Measurements from ENCODE around the gene ATP11C. TPM values are rescaled to one million over a fixed set of nuclear protein-coding genes. Genes with fewer than 3 reads are reported as not detected.

The ATP11C gene
- total and polyA plus RNA-seq, 9 of the 15 experiments (the other 6 are each of a cell fraction or from before 2014, with no cell fraction given), result 18.2 to 42.2 (median 29.4) TPM

DNA sequence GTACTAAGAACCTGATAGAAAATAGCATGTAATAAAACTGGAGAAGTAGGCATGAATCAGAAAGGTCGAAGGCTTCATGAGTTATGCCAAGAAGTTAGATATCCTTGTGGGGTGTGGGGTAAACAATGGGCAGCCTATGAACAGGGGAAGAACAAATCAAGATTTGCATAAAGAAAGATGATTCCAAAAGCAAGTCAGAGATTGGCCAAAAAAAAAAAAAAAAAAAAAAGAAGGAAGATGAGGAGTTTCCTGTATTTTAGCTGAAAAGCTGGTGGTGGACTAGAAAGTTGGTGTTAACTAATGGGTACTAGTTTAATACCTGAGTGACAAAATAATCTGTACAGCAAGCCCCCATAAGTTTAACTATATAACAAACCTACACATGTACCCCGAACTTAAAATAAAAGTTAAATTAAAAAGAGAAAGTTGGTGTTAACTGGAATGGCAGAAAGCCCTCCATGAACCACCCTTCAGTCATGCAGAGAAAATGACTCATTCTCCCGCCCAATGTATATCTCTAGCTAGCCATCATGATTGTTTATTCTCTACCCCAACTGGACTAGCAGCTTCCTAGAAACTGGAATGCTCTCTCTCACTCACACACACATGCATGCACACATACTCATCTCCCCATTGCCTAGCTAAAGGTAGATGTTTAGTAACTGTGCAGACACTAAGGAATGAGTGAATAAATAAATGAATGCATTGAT lies 41.7 kb downstream of the ATP11C start:
- in situ Hi-C loops (cut with MboI) (no loop called here), intact Hi-C loops (cut with micrococcal nuclease) (no loop called here)
- 0% methylated on average over 3 of the region's 3 CpGs for WGBS (ENCODE audit: insufficient coverage, low coverage, missing lambda C conversion rate)
- no peaks in the 10 kb centered on the region for H3K9me1 ChIP-seq (ENCODE audit: control insufficient read depth, insufficient read depth, low read length)
- ChIA-PET CTCF (ENCODE audit: low intra/inter-chr PET ratio) (no interaction called here), POLR2A (interaction anchor here (1.5 to 1.9 kb wide), 2 partner anchors 10 to 13 kb away, joined by 4 to 5 read pairs; no protein-coding TSS in a partner anchor)
- H3K4me2 ChIP-seq (ENCODE audit: insufficient read depth, low read length), result peak overlapping the region; percentile 33; the same call in 1 of the 2 replicates
- H3K36me3 ChIP-seq (ENCODE audit: control insufficient read depth, insufficient read depth, low read length), result no peaks in the 10 kb centered on the region
- no peaks in the 10 kb centered on the region for H3K27me3 ChIP-seq (ENCODE audit: control insufficient read depth in 2 of 2, insufficient read depth in 2 of 2, low read length in 2 of 2)
- peaks cover 0 to 18% of the 10 kb centered on the region in 2 experiments; a peak in 2 of 5 replicates for H3K4me1 ChIP-seq (replicated peaks in 1 of 2; ENCODE audit: control insufficient read depth in 2 of 2, insufficient read depth in 2 of 2, low read length in 2 of 2)
- no peak overlapping the region for H3K4me3 ChIP-seq
- FAIRE-seq (no peak), DNase-seq (ENCODE audit: extremely low read depth in 1 of 4, low spot score in 3 of 4) (peak; percentile 10 to 45 (median 28)), ATAC-seq (peak; percentile 80)
- peak overlapping the region; percentile 45; the same call in 1 of the 3 replicates for H3K27ac ChIP-seq (ENCODE audit: extremely low read depth, low read depth, low read length)
- H3K9me3 ChIP-seq (replicated peaks; ENCODE audit: control insufficient read depth, insufficient read depth, low read depth, low read length), result no peaks in the 10 kb centered on the region
- peaks cover 47% of the 10 kb centered on the region for H3K79me2 ChIP-seq (ENCODE audit: control insufficient read depth, insufficient read depth, low read length)
- no TSS peak for BruUV-seq (replicated peaks)
- H2AFZ ChIP-seq (ENCODE audit: low read depth, low read length), result peak overlapping the region; percentile 14; the same call in 1 of the 2 replicates
- H4K20me1 ChIP-seq (replicated peaks; ENCODE audit: control insufficient read depth, insufficient read depth, low read length), result no peaks in the 10 kb centered on the region
- H3K9ac ChIP-seq (ENCODE audit: insufficient read depth in 1 of 2, low read depth in 2 of 2, low read length in 2 of 2), result no peak overlapping the region; a peak in 1 of 4 replicates
- TF ChIP-seq ZNF644 (tag; IDR thresholded peaks at IDR 0.05; ENCODE audit: low read depth) (no peak), ZNF384 (IDR thresholded peaks at IDR 0.05; ENCODE audit: low read depth, low read length) (peak; percentile 70), POLR2G (IDR thresholded peaks at IDR 0.05; ENCODE audit: low read depth, low read length) (no peak), DPF2 (IDR thresholded peaks at IDR 0.05) (0 out of 2 replicates have a peak, but pooled peaks have one; percentile 44), SMARCE1 (IDR thresholded peaks at IDR 0.05) (0 out of 2 replicates have a peak, but pooled peaks have one; percentile 26), ZFP36 (IDR thresholded peaks at IDR 0.05; ENCODE audit: low read depth, low read length, partially characterized antibody) (no peak), ZNF311 (CRISPR knock-in tag; IDR thresholded peaks at IDR 0.05) (no peak), KHSRP (IDR thresholded peaks at IDR 0.05) (no peak)
- TF ChIP-seq, protein P1, sequence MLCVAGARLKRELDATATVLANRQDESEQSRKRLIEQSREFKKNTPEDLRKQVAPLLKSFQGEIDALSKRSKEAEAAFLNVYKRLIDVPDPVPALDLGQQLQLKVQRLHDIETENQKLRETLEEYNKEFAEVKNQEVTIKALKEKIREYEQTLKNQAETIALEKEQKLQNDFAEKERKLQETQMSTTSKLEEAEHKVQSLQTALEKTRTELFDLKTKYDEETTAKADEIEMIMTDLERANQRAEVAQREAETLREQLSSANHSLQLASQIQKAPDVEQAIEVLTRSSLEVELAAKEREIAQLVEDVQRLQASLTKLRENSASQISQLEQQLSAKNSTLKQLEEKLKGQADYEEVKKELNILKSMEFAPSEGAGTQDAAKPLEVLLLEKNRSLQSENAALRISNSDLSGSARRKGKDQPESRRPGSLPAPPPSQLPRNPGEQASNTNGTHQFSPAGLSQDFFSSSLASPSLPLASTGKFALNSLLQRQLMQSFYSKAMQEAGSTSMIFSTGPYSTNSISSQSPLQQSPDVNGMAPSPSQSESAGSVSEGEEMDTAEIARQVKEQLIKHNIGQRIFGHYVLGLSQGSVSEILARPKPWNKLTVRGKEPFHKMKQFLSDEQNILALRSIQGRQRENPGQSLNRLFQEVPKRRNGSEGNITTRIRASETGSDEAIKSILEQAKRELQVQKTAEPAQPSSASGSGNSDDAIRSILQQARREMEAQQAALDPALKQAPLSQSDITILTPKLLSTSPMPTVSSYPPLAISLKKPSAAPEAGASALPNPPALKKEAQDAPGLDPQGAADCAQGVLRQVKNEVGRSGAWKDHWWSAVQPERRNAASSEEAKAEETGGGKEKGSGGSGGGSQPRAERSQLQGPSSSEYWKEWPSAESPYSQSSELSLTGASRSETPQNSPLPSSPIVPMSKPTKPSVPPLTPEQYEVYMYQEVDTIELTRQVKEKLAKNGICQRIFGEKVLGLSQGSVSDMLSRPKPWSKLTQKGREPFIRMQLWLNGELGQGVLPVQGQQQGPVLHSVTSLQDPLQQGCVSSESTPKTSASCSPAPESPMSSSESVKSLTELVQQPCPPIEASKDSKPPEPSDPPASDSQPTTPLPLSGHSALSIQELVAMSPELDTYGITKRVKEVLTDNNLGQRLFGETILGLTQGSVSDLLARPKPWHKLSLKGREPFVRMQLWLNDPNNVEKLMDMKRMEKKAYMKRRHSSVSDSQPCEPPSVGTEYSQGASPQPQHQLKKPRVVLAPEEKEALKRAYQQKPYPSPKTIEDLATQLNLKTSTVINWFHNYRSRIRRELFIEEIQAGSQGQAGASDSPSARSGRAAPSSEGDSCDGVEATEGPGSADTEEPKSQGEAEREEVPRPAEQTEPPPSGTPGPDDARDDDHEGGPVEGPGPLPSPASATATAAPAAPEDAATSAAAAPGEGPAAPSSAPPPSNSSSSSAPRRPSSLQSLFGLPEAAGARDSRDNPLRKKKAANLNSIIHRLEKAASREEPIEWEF (CRISPR knock-in tag; IDR thresholded peaks at IDR 0.05), result no peak
- TF ChIP-seq, protein P2, sequence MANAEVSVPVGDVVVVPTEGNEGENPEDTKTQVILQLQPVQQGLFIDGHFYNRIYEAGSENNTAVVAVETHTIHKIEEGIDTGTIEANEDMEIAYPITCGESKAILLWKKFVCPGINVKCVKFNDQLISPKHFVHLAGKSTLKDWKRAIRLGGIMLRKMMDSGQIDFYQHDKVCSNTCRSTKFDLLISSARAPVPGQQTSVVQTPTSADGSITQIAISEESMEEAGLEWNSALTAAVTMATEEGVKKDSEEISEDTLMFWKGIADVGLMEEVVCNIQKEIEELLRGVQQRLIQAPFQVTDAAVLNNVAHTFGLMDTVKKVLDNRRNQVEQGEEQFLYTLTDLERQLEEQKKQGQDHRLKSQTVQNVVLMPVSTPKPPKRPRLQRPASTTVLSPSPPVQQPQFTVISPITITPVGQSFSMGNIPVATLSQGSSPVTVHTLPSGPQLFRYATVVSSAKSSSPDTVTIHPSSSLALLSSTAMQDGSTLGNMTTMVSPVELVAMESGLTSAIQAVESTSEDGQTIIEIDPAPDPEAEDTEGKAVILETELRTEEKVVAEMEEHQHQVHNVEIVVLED (CRISPR knock-in tag; IDR thresholded peaks at IDR 0.05), result no peak
- TF ChIP-seq, protein P3, sequence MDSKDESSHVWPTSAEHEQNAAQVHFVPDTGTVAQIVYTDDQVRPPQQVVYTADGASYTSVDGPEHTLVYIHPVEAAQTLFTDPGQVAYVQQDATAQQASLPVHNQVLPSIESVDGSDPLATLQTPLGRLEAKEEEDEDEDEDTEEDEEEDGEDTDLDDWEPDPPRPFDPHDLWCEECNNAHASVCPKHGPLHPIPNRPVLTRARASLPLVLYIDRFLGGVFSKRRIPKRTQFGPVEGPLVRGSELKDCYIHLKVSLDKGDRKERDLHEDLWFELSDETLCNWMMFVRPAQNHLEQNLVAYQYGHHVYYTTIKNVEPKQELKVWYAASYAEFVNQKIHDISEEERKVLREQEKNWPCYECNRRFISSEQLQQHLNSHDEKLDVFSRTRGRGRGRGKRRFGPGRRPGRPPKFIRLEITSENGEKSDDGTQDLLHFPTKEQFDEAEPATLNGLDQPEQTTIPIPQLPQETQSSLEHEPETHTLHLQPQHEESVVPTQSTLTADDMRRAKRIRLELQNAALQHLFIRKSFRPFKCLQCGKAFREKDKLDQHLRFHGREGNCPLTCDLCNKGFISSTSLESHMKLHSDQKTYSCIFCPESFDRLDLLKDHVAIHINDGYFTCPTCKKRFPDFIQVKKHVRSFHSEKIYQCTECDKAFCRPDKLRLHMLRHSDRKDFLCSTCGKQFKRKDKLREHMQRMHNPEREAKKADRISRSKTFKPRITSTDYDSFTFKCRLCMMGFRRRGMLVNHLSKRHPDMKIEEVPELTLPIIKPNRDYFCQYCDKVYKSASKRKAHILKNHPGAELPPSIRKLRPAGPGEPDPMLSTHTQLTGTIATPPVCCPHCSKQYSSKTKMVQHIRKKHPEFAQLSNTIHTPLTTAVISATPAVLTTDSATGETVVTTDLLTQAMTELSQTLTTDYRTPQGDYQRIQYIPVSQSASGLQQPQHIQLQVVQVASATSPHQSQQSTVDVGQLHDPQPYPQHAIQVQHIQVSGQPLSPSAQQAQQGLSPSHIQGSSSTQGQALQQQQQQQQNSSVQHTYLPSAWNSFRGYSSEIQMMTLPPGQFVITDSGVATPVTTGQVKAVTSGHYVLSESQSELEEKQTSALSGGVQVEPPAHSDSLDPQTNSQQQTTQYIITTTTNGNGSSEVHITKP (IDR thresholded peaks at IDR 0.05; ENCODE audit: partially characterized antibody), result peak; percentile 42

Measured in K562 (cell line).